HL-60 (cell line): ENCODE results near the gene MRPL1.

ENCODE experiments used
- CTCF ChIP-seq: IDR thresholded peaks from one replicate; pipeline ENCODE4 v1.5.1; 2011; ENCODE audit warnings: low read length, control low read depth, inconsistent platforms; ENCODE audit not compliant: insufficient read depth
- POLR2AphosphoS5 ChIP-seq: IDR thresholded peaks from 2 replicates; pipeline ENCODE4 v1.6.1; 2012; ENCODE audit warnings: low read depth

DNA sequence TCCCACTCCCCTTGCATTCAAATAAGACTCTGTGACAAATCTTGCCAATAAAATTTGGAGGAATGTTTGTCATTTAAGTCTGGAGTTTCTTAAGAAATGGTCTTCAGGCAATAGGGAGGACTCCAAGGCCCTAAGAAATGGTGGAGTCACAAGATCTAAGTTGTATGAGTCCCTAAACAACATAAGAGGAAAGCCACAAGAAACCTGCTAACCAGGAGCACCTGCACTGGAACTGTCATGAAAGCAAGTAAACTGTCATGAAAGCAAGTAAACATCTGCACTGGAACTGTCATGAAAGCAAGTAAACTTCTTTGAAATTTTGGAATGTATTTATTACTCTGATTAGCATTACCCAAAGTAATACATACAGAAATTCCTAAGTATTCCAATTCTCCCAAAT is 47.0 kb upstream of the MRPL1 start:
- TF ChIP-seq CTCF: no peak
- no peak for TF ChIP-seq POLR2AphosphoS5
